ENCODE data around the gene SELENOH.

GRCh38 chr11:57775491-57775890, 34.2 kb downstream of the SELENOH start:
- no peak for TF ChIP-seq ZNF221 (tag by site-specific recombination; IDR thresholded peaks at IDR 0.05; ENCODE audit: borderline replicate concordance)
- TF ChIP-seq ZNF776 (tag by site-specific recombination; IDR thresholded peaks at IDR 0.05; ENCODE audit: borderline replicate concordance): no peak
- no peak for TF ChIP-seq ZNF624 (tag by site-specific recombination; IDR thresholded peaks at IDR 0.05)
- no peak for TF ChIP-seq CTCF (tag by site-specific recombination; IDR thresholded peaks at IDR 0.05)
- no peak for TF ChIP-seq ZNF654 (tag by site-specific recombination; IDR thresholded peaks at IDR 0.05; ENCODE audit: low read depth)
- TF ChIP-seq ZNF660 (tag by site-specific recombination; IDR thresholded peaks at IDR 0.05): no peak
- no peak for TF ChIP-seq ZNF18 (tag by site-specific recombination; IDR thresholded peaks at IDR 0.05)
- no peak for TF ChIP-seq ZNF112 (tag by site-specific recombination; IDR thresholded peaks at IDR 0.05)
- no peak for TF ChIP-seq PRDM1 (tag by site-specific recombination; IDR thresholded peaks at IDR 0.05)
- no peak for TF ChIP-seq ZNF24 (tag by site-specific recombination; IDR thresholded peaks at IDR 0.05)
- no peak for TF ChIP-seq PATZ1 (tag by site-specific recombination; IDR thresholded peaks at IDR 0.05)
- TF ChIP-seq ZNF404 (tag by site-specific recombination; IDR thresholded peaks at IDR 0.05): no peak

Data from HEK293 (cell line).